ENCODE data around the gene ZNHIT6. TPM values are rescaled to one million over a fixed set of nuclear protein-coding genes. Genes with fewer than 3 reads are reported as not detected.

ZNHIT6 gene
- total RNA-seq, 4 donors from 2014 or later = 8.2 to 20.0 (median 9.9) TPM

Other genes with a start within 250 kb of the ZNHIT6 start
- gene DDAH1, start 243.3 kb downstream of the ZNHIT6 start, total RNA-seq = 10 to 100 TPM in 2 of 4 donors, 1 to 10 TPM in 2; 6.1 to 13.8 (median 11.5) TPM
- 10 to 100 TPM in 1 of 4 donors, 1 to 10 TPM in 3; 4.5 to 15.1 (median 8.0) TPM for gene CCN1, start 127.7 kb downstream of the ZNHIT6 start, total RNA-seq

All from esophagus squamous epithelium (tissue), 4 donors.